MM.1S (cell line): ENCODE results near the gene GOLGA7B.

Source experiments
- CTCF ChIP-seq: fragments of 300-600 bp; sonication (generic); IDR thresholded peaks from 2 replicates; pipeline ENCODE4 v1.5.1; 2016; ENCODE audit warnings: antibody characterized with exemption, low read length, mixed read lengths
- EZH2 ChIP-seq: fragments of 300-600 bp; sonication (generic); optimal IDR thresholded peaks from 2 replicates; pipeline ENCODE3; 2017; ENCODE audit warnings: low read depth, mild to moderate bottlenecking, antibody characterized with exemption, low read length, mixed read lengths

GRCh38 chr10:97887399-97887798 is 37.8 kb downstream of the GOLGA7B start:
- TF ChIP-seq CTCF (no peak), EZH2 (no peak)
